Activated CD4-positive, alpha-beta T cell treated with anti-CD3 and anti-CD28 coated beads, Interleukin-2, amount 50 U/mL, for 16 hours (primary cell): ENCODE measurements around the gene SCIN.
"Not testable (repeated sequence)": the region's sequence is repeated elsewhere in the genome, so short reads cannot be mapped to it uniquely, and the experiment has no call there.

Experiments
- DNase-seq: peaks from one replicate; pipeline ENCODE4 v3.0.0-alpha.2; 2020

SCIN gene

DNA sequence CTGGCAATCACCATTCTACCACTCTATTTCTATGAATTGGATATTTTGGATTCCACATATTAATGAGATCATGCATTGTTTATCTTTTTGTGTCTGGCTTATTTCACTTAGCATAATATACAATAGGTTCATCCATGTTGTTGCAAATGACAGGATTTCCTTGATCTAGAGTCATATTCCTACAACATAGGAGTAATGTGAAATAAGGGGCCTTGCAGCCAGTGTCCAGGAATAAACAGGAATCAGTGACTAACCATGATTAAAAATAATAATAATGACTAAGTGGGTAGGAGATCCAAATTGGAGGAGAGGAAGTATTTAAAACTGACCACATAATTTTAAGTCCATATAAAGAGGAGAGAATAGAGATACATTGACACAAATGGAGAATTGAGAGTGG is 49.9 kb downstream of the SCIN start:
- no peak for DNase-seq

DNA sequence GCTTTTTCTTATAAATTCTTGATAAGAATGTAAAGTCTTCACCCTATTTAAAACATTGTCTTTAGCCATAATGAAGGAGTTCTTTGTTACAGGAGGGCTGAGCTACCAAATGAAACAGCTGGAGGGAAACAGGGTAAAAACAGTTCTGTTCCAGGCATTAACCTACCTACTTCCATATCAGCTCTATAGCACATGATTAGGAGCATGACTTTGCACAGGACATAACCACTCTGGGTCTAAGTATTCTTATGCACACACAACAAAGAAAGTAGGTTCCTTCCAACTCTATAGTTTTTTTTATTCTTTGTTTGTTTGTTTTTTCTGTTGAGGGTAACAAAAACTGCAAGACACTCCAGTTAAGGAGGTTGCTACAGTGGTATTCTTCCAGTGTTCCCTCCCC is 52.7 kb downstream of the SCIN start:
- no peak for DNase-seq

- peak; percentile 7 for DNase-seq
Measured at GRCh38 chr7:12623885-12624498, 53.5 kb downstream of the SCIN start.

- DNase-seq: no peak
Measured at GRCh38 chr7:12625836-12626235, 55.3 kb downstream of the SCIN start.

DNA sequence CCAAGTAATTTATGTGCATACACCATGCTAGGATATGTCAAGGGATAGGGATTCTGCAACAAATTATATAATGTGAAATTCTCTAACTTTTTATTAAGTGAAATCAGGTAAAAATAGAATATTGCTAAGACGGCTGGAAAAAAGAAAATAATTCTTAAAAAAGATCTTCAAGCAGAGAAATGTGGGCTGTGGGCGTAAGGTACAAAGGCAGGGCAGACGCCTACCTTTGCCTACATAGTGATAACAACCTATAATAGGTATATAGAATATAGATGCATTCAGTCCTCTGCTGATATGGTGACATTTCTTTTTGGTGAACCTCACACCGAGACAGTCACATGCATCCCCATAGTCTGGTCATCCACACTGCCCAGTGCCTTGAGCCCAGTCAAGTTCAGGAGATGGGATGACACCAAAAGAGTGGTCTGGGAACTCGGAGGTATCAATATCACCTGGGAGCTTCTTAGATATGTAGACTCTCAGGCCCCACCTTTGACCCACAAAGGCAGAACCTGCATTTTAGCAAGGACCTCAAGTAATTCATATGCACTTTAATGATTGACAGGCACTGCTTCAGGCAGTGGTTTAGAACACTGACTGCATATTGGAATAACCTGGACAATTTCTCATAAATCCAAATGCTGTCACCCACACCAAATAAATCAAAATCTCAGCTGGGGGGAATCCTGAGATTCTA is 59.4 kb downstream of the SCIN start:
- no peak for DNase-seq

- no peak for DNase-seq
Measured at GRCh38 chr7:12630513-12630819, 59.9 kb downstream of the SCIN start.

- no peak for DNase-seq
Measured at GRCh38 chr7:12633582-12633981, 63.1 kb downstream of the SCIN start.

GRCh38 chr7:12635830-12636229 is 65.3 kb downstream of the SCIN start:
- DNase-seq: peak; percentile 37

- DNase-seq: no peak
Measured at GRCh38 chr7:12637328-12637727, 66.8 kb downstream of the SCIN start.

DNA sequence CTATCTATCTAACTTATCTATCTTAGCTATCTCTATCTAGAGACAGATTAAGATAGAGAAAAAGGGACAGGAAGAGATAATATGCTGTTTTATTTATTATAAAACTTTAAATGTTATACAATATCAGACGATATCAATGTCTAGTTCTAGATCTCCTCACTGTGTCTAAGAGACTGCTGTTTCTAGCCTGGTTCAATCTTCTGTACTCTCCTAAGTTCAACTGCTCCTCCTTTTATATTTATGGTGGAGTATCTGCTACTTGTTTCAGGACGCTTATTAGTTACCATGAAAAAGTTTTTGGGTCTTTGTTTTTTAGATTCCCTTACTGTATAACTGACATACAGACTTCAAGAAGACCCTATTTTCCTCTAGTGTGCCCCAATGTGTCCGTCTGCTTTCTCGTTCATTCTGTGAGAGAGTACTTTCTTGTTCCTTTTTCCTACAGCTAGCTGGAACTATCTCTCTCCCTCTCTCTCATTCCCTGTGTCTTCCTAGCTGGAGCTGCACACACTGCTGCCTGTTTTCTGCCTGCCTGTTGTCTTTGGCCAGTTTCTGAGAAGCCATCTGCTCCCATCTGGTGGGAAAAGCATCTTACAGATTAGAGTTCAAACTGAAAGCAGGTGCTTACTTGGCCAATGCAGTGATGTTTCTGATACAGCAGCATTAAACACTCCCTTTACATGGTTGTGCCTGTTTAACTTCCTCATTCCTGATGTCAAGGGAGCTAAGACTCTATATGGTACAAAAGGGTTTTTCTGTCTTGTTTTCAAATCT is 67.5 kb downstream of the SCIN start:
- DNase-seq: no peak

DNA sequence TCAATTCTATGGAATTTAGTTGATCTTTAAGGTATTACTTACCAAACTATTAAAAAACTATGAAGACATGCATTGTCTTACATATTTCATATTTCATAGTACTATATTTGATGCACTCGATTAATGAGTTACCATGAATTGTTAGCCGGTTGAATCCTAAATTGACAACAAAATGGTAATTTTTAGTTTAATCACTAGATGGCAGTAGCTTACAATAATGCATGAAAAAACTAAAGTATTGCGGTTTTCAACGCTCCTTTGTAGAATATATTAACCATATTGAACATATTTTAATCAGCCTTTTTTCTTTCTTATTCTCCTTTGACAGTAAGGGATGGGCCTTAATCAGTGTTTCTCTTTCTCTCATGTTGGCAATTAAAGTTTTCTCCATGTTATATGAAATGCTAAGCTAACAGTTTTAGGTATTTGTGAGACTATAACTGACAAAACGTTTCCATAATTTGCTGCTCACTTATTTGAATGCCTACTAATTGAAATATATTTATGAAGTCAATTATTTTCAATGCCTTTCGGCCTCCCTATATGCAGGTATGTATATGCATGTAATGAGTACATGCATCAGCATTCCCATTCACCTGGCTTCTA is 68.4 kb downstream of the SCIN start:
- DNase-seq: peak; percentile 50

DNA sequence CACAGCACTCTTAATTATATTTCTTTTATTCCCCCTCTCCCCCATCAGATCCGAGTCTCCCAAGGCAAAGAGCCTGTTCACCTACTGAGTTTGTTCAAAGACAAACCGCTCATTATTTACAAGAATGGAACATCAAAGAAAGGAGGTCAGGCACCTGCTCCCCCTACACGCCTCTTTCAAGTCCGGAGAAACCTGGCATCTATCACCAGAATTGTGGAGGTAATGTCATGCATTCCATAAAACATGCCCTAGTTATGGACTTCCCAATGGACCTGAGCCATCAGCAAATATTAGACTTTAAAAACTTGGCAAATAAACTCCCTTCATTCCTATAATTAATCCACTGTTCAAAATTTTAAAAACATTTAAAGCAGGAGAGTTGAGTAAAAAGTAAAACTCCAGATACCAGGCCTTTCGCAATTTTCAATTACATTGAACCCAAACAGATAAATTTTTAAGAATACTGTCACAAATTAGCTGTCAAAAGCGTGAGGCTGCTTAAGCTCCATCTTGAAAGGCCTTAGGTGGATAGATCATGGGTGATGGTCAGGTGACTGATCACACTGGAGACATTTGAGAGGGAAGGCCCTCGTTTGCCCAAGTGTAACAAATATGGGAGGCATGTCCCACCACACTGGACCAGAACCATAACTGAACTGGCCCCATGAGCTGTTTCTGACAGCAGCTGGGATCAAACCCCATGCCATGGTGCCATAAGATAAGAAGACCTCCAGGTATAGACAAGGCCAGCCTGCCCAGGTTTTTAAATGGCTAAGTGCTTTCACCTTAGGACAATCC is 70.0 kb downstream of the SCIN start:
- DNase-seq: no peak

GRCh38 chr7:12641196-12641595 is 70.7 kb downstream of the SCIN start:
- no peak for DNase-seq

GRCh38 chr7:12642508-12642907 is 72.0 kb downstream of the SCIN start:
- no peak for DNase-seq

DNA sequence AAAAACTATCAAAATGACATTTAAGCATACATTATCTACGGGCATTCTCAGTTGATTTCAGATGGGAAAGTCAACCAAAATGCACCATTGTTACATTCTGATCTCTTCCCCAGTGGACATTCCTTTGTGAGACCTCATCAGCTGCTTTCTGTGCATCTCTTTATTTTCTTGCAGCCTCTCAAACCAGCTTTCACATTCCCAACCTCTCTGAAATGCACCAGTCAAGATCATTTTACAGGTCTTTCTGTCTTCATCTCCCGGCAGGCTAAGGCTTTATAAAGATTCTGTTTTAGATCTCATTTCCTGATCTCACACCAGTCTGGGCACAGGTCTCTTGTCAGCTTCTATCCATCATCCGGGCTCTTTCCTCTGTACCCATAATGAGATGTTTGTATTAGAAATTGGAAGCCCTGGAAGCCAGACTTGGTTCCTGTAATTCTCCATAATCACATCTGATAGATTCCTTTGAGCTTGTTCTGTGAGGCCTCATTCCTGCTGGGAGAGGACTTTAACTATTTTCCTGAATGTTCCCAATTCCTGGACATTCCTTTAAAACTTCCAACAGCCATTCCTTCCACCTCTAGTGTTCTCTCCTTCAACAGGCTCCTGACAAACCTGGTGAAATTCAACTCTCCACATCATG is 72.6 kb downstream of the SCIN start:
- DNase-seq: no peak

DNA sequence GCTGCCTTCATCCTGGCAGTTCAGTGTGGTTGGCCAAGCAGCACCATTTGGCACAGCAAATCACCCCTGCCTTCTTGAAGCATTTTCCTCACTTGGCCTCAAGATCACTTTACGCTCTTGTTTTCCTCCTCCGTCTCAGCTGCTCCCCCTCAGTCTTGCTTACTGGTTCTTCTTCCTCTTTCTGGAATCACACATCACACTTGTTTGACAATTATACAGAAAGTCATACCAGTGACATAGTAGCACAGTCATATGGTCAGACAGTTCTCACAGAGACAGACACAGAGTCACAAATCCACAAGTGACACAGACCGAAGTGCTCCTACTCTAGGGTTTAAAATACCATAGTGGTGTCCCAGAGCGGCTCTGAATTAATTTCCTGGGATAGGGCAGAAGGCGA is 73.1 kb downstream of the SCIN start:
- DNase-seq: no peak

DNA sequence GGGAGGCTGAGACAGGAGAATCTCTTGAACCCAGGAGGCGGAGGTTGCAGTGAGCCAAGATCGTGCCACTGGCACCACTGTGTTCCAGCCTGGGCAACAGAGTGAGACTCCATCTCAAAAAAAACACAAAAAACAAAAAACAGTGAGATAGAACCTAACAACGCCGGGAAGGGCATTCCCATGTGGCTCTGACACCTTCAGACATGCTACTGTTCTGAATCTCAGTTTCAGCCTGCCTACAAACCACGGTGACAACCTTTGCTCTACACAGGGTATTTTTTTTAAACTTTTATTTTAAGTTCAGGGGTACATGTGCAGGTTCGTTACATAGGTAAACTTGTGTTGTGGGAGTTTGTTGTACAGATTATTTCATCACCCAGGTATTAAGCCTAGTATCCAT is 74.7 kb downstream of the SCIN start:
- DNase-seq: not testable (repeated sequence)

DNA sequence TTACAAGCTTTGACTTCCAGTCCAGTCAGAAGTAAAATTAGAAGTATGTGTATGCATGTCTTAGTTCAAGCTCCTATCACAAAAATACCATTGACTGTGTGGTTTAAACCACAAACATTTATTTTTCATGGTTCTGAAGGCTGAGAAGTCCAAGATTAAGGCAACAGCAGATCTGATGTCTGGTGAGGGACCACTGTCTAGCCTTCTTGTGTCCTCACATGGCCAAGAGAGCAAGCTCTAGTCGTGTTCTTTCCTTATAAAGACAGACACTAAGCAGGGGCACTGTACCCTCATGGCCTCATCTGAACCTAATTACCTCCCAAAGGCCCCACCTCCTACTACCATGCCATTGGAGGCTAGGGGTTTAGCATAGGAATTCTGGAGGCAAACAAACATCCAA is 75.6 kb downstream of the SCIN start:
- DNase-seq: no peak

- no peak for DNase-seq
Measured at GRCh38 chr7:12647364-12648219, 77.1 kb downstream of the SCIN start.

- no peak for DNase-seq
Measured at GRCh38 chr7:12648704-12649261, 78.3 kb downstream of the SCIN start.

GRCh38 chr7:12649348-12649747 is 78.8 kb downstream of the SCIN start:
- no peak for DNase-seq
